Activated T-cell treated with anti-CD3 and anti-CD28 coated beads for 24 hours (primary cell): ENCODE results near the gene IGF1.
"Not testable (repeated sequence)": the region's sequence is repeated elsewhere in the genome, so short reads cannot be mapped to it uniquely, and the experiment has no call there.

Experiments
- DNase-seq: peaks from one replicate; pipeline ENCODE4 v3.0.0-alpha.2; 2020; ENCODE audit warnings: low read depth

Gene IGF1

GRCh38 chr12:102461501-102461900, 18.9 kb downstream of the IGF1 start:
- no peak for DNase-seq

GRCh38 chr12:102459314-102459713, 21.0 kb downstream of the IGF1 start:
- DNase-seq = no peak

- DNase-seq = no peak
Measured at GRCh38 chr12:102454808-102455760, 25.3 kb downstream of the IGF1 start.

- DNase-seq = no peak
Measured at GRCh38 chr12:102454330-102454729, 26.0 kb downstream of the IGF1 start.

- DNase-seq = no peak
Measured at GRCh38 chr12:102452605-102453004, 27.8 kb downstream of the IGF1 start.

GRCh38 chr12:102449018-102449417, 31.3 kb downstream of the IGF1 start:
- DNase-seq = not testable (repeated sequence)

- not testable (repeated sequence) for DNase-seq
Measured at GRCh38 chr12:102447426-102447825, 32.9 kb downstream of the IGF1 start.

GRCh38 chr12:102444707-102445106, 35.7 kb downstream of the IGF1 start:
- no peak for DNase-seq

GRCh38 chr12:102444093-102444492, 36.3 kb downstream of the IGF1 start:
- DNase-seq = no peak

GRCh38 chr12:102441077-102441596, 39.2 kb downstream of the IGF1 start:
- DNase-seq = no peak

- DNase-seq = no peak
Measured at GRCh38 chr12:102439426-102440405, 40.6 kb downstream of the IGF1 start.

- DNase-seq = no peak
Measured at GRCh38 chr12:102438827-102439210, 41.5 kb downstream of the IGF1 start.

GRCh38 chr12:102438047-102438826, 42.1 kb downstream of the IGF1 start:
- no peak for DNase-seq

- DNase-seq = no peak
Measured at GRCh38 chr12:102437511-102437910, 42.9 kb downstream of the IGF1 start.

GRCh38 chr12:102436867-102437266, 43.5 kb downstream of the IGF1 start:
- no peak for DNase-seq

GRCh38 chr12:102435827-102436436, 44.4 kb downstream of the IGF1 start:
- DNase-seq = no peak

- no peak for DNase-seq
Measured at GRCh38 chr12:102433304-102433703, 47.1 kb downstream of the IGF1 start.

GRCh38 chr12:102430661-102431060, 49.7 kb downstream of the IGF1 start:
- no peak for DNase-seq

- DNase-seq = no peak
Measured at GRCh38 chr12:102429211-102430154, 50.9 kb downstream of the IGF1 start.

- no peak for DNase-seq
Measured at GRCh38 chr12:102427543-102427941, 52.8 kb downstream of the IGF1 start.
